Panc1 (cell line): ENCODE measurements around the gene DRAXIN. TPM values are rescaled to one million over a fixed set of nuclear protein-coding genes. Genes with fewer than 3 reads are reported as not detected.

Experiments
- ATAC-seq: fragments of 200-7000 bp; cut with Tn5 transposase; 2 replicates; pipeline ENCODE4 v1.9.1; 2020; ENCODE audit warnings: mild to moderate bottlenecking, moderate library complexity
- BruUV-seq: library from RNA; stranded (reverse); fragments of 400-500 nt; replicated peaks from 2 replicates; lab custom pipeline; 2021; lab: Mats Ljungman, UMichigan
- CTCF ChIA-PET: fragments of 300-600 bp; sonication (Branson Sonifier 250); formaldehyde crosslinking; loops from one replicate; lab custom pipeline; 2022; ENCODE audit warnings: antibody characterized with exemption; lab: Charles Lee
- POLR2A ChIA-PET: fragments of 300-600 bp; sonication (Branson Sonifier 250); formaldehyde crosslinking; loops from one replicate; lab custom pipeline; 2022; ENCODE audit warnings: antibody characterized with exemption; lab: Charles Lee
- DNase-seq: peaks from one replicate; pipeline ENCODE4 v3.0.0-alpha.2; 2010; ENCODE audit warnings: low read depth, low spot score
- H3K27ac ChIP-seq: 2 replicates; pipeline ENCODE4 v1.5.1; 2011; ENCODE audit warnings: mild to moderate bottlenecking, low read length, inconsistent platforms
- H3K27me3 ChIP-seq: fragments of 200-500 bp; sonication (Bioruptor generic); 2 replicates; pipeline ENCODE4 v1.6.0; 2014; ENCODE audit warnings: low read length, inconsistent platforms; ENCODE audit not compliant: control insufficient read depth, insufficient read depth
- H3K36me3 ChIP-seq: fragments of 200-500 bp; sonication (Bioruptor generic); 2 replicates; pipeline ENCODE4 v1.5.1; 2014; ENCODE audit warnings: inconsistent platforms, mild to moderate bottlenecking, low read length, moderate library complexity; ENCODE audit not compliant: control insufficient read depth, insufficient read depth
- H3K4me1 ChIP-seq: 2 replicates; pipeline ENCODE4 v1.5.1; 2011; ENCODE audit warnings: inconsistent platforms, mild to moderate bottlenecking, low read length, moderate library complexity; ENCODE audit not compliant: control insufficient read depth, insufficient read depth
- H3K4me3 ChIP-seq, 2 experiments: 2 replicates each; pipeline ENCODE4 v1.5.1; 2011 to 2012; ENCODE audit warnings: low read depth in 2 of 2, low read length in 2 of 2, mild to moderate bottlenecking in 2 of 2, inconsistent platforms in 1 of 2, moderate library complexity in 1 of 2
- H3K9me3 ChIP-seq: fragments of 200-500 bp; sonication (Bioruptor generic); 2 replicates; pipeline ENCODE4 v1.5.1; 2014; ENCODE audit warnings: low read depth, mild to moderate bottlenecking, inconsistent platforms, low read length, moderate library complexity; ENCODE audit not compliant: control insufficient read depth, insufficient read depth
- POLR2AphosphoS5 ChIP-seq: IDR thresholded peaks from 2 replicates; pipeline ENCODE4 v1.6.1; 2012; ENCODE audit warnings: mild to moderate bottlenecking, low read depth, low read length, moderate library complexity
- REST ChIP-seq, 2 experiments: IDR thresholded peaks; 2 replicates each; pipeline ENCODE4 v1.6.1; 2011 to 2012; ENCODE audit warnings: low read depth in 2 of 2, control low read depth in 1 of 2, low read length in 1 of 2, mild to moderate bottlenecking in 1 of 2, moderate library complexity in 1 of 2; ENCODE audit not compliant: insufficient read depth in 1 of 2
- SIN3A ChIP-seq: IDR thresholded peaks from 2 replicates; pipeline ENCODE4 v1.6.1; 2012; ENCODE audit warnings: low read depth, mild to moderate bottlenecking, low read length, moderate library complexity, borderline replicate concordance; ENCODE audit not compliant: insufficient read depth
- TCF7L2 ChIP-seq: IDR thresholded peaks from 2 replicates; pipeline ENCODE4 v1.6.1; 2011; ENCODE audit warnings: mild to moderate bottlenecking, low read depth, low read length, inconsistent platforms
- in situ Hi-C: cut with HindIII; loops from 2 replicates; pipeline ENCODE4 v1.10.0; 2016; ENCODE audit warnings: low sequenced_read_pairs, low pct_unique_long_range_greater_than_20kb
- intact Hi-C: fragments of 100-400 bp; cut with micrococcal nuclease; formaldehyde crosslinking; loops from one replicate; pipeline ENCODE4 v1.10.0; 2022; ENCODE audit not compliant: unreplicated experiment
- total RNA-seq: library from RNA; stranded (reverse); gene quantifications from one replicate; pipeline ENCODE4 v1.2.1, GENCODE V29; 2021; ENCODE audit not compliant: unreplicated experiment
- TF ChIP-seq, protein P1 (sequence below): fragments of 450-650 bp; IDR thresholded peaks from 2 replicates; pipeline ENCODE4 v1.5.1; 2017; ENCODE audit warnings: mild to moderate bottlenecking

Gene DRAXIN
- total RNA-seq, 1 experiment from 2014 or later: 0.13 TPM

- in situ Hi-C loops: no loop called here
- Histone ChIP-seq H3K27me3 (no peaks in the 10 kb centered on the region; the same call in 1 of the 2 replicates), H3K36me3 (no peaks in the 10 kb centered on the region; the same call in 1 of the 2 replicates), H3K4me3 (no peak overlapping the region), H3K27ac (no peak overlapping the region), H3K9me3 (no peaks in the 10 kb centered on the region), H3K4me1 (peaks cover 7% of the 10 kb centered on the region; the same call in 1 of the 2 replicates)
- POLR2A ChIA-PET: no interaction called here
- TF ChIP-seq POLR2AphosphoS5: no peak
- CTCF ChIA-PET: no interaction called here
- ATAC-seq (no peak), DNase-seq (no peak)
- intact Hi-C loops: no loop called here
- BruUV-seq: no TSS peak
Measured at GRCh38 chr1:11688506-11688905, 3.0 kb upstream of the DRAXIN start.

DNA sequence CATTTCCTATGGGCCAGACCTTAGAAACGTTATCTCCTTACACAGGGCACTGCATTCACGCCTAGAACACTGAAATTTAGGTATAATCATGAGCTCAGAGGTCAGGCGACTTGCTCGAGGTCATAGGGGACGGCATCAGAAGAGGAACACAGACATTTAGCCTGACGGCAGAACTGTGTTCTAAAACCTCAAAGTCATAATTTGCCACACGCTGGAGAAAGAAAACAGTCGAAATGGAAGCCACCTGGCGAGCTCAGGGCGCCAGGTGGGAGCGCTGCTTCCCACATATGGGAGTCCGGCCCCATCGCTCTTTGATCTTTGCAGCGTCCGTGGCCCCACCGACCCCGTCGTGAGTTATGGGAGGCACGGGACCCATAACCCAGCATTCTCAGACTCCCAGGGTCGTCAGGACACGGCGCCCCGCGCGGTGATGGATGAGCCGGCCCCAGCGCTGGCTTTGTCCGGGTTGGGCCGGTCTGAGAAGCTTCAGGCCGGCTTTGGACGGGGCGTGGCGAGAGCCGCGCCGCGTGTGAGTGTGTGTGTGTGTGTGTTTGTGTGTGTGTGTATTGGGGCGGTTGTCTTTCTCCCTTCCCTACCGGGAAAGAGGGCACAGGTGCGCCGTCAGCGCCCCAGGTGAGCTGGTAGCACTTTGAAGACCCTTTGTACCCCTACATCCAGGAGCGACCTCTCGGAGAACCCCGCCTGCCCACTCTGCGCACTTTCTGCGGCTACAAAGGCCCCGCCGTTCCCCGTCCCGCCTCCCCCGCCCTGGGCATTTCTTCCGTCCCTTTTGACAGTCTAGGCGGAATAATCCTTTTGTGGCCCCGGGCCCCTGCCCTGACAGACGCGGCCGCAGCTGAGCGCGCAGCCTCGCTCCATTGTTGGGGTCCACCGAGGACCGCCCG, 861 bp upstream of the DRAXIN start:
- Histone ChIP-seq H3K36me3 (no peaks in the 10 kb centered on the region; the same call in 1 of the 2 replicates), H3K27me3 (no peaks in the 10 kb centered on the region; the same call in 1 of the 2 replicates), H3K9me3 (no peaks in the 10 kb centered on the region), H3K4me1 (peaks cover 7% of the 10 kb centered on the region; the same call in 1 of the 2 replicates), H3K4me3 (peak overlapping the region; percentile 31 to 34), H3K27ac (no peak overlapping the region)
- DNase-seq (no peak), ATAC-seq (no peak; the same call in 1 of the 2 replicates)
- ChIA-PET POLR2A (no interaction called here), CTCF (no interaction called here)
- BruUV-seq: no TSS peak
- 0 out of 2 replicates have a peak, but pooled peaks have one; percentile 26 for TF ChIP-seq TCF7L2
- TF ChIP-seq, protein P1, sequence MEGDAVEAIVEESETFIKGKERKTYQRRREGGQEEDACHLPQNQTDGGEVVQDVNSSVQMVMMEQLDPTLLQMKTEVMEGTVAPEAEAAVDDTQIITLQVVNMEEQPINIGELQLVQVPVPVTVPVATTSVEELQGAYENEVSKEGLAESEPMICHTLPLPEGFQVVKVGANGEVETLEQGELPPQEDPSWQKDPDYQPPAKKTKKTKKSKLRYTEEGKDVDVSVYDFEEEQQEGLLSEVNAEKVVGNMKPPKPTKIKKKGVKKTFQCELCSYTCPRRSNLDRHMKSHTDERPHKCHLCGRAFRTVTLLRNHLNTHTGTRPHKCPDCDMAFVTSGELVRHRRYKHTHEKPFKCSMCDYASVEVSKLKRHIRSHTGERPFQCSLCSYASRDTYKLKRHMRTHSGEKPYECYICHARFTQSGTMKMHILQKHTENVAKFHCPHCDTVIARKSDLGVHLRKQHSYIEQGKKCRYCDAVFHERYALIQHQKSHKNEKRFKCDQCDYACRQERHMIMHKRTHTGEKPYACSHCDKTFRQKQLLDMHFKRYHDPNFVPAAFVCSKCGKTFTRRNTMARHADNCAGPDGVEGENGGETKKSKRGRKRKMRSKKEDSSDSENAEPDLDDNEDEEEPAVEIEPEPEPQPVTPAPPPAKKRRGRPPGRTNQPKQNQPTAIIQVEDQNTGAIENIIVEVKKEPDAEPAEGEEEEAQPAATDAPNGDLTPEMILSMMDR: no peak
- in situ Hi-C loops: no loop called here
- intact Hi-C loops: no loop called here

GRCh38 chr1:11691928-11692711, 610 bp downstream of the DRAXIN start:
- Histone ChIP-seq H3K36me3 (no peaks in the 10 kb centered on the region; the same call in 1 of the 2 replicates), H3K4me3 (no peak overlapping the region; a peak in 2 of 4 replicates), H3K4me1 (peaks cover 7% of the 10 kb centered on the region; the same call in 1 of the 2 replicates), H3K9me3 (no peaks in the 10 kb centered on the region), H3K27me3 (no peaks in the 10 kb centered on the region; the same call in 1 of the 2 replicates), H3K27ac (no peak overlapping the region)
- no TSS peak for BruUV-seq
- ChIA-PET POLR2A (no interaction called here), CTCF (no interaction called here)
- in situ Hi-C loops: no loop called here
- intact Hi-C loops: no loop called here
- DNase-seq (no peak), ATAC-seq (no peak)
- TF ChIP-seq, protein P1: no peak
- TF ChIP-seq SIN3A (no peak), REST (IDR thresholded peaks at IDR 0.05; ENCODE audit: insufficient read depth in 1 of 2, low read depth in 2 of 2, low read length in 1 of 2) (no peak), POLR2AphosphoS5 (no peak), TCF7L2 (no peak)
